ENCODE measurements around the gene AUNIP. TPM values are rescaled to one million over a fixed set of nuclear protein-coding genes. Genes with fewer than 3 reads are reported as not detected.
A peak's percentile ranks its signal among the peaks of the same experiment; 100 is the strongest.

Gene AUNIP
- total RNA-seq = 10 to 100 TPM; 14.1 to 22.5 TPM
- polyA plus RNA-seq (ENCODE audit: insufficient read depth, low read depth, low replicate concordance) = 28.5 TPM
- long read RNA-seq, donor 1, transcript AUNIP-201 (3 exons, 2,116 nt) = major isoform, 5 of 73 reads
- long read RNA-seq, donor 1, partial matches to known transcripts = 28 of 73 reads
- long read RNA-seq, donor 1, other reads (novel, unspliced or antisense) = 40 of 73 reads
- long read RNA-seq, donor 2, transcript AUNIP-201 (3 exons, 2,116 nt) = major isoform, 6 of 11 reads
- long read RNA-seq, donor 2, partial matches to known transcripts = 5 of 11 reads
- long read RNA-seq, donor 2, other reads (novel, unspliced or antisense) = 0 of 11 reads

- Histone ChIP-seq H3K27ac (peak within 1 kb of the TSS; percentile 47 to 82), H3K27me3 (no peaks in the 10 kb centered on the region), H3K9me3 (no peaks in the 10 kb centered on the region), H3K4me1 (peaks cover 3% of the 10 kb centered on the region), H3K4me3 (peak within 1 kb of the TSS; percentile 62 to 66), H3K36me3 (ENCODE audit: low read depth, missing control alignments) (no peaks in the 10 kb centered on the region)
- 3 to 4% methylated on average over 61 to 67 of the region's 77 CpGs for WGBS, 2 donors
- intact Hi-C loops (cut with DNase I; ENCODE audit: low total_unique reads) = no loop called here
- TF ChIP-seq POLR2A (IDR thresholded peaks at IDR 0.05) = no peak
- TF ChIP-seq, protein P1, sequence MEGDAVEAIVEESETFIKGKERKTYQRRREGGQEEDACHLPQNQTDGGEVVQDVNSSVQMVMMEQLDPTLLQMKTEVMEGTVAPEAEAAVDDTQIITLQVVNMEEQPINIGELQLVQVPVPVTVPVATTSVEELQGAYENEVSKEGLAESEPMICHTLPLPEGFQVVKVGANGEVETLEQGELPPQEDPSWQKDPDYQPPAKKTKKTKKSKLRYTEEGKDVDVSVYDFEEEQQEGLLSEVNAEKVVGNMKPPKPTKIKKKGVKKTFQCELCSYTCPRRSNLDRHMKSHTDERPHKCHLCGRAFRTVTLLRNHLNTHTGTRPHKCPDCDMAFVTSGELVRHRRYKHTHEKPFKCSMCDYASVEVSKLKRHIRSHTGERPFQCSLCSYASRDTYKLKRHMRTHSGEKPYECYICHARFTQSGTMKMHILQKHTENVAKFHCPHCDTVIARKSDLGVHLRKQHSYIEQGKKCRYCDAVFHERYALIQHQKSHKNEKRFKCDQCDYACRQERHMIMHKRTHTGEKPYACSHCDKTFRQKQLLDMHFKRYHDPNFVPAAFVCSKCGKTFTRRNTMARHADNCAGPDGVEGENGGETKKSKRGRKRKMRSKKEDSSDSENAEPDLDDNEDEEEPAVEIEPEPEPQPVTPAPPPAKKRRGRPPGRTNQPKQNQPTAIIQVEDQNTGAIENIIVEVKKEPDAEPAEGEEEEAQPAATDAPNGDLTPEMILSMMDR (IDR thresholded peaks at IDR 0.05) = no peak
- DNase-seq = peak; percentile 91
Observed at GRCh38 chr1:25858906-25859789, at the start of gene AUNIP. Gene AUNIP, minus strand, starts transcription at chr1:25859457. Its CDS starts 100 bp downstream, at chr1:25859357.

DNA sequence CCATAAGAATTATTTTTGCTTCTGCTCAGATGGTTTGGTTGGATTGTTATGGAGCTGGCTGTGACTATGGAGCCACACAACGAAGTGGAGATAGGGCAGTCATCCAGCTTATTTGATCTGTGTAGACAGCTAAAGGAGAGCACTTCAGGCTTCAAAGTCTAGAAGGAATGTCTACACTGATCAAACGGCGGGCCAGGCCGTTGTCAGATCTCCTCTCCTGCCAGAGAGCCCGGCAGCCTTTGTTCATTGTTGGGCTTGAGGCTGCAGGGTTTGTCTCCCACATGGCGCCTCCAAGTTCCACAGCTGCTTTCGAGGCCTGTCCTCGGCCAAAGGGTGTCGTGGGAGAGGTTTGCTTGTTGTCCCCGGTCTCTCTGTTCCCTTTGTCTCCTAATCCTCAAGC lies 49.8 kb upstream of the AUNIP start:
- H3K27ac ChIP-seq = no peak overlapping the region
- H3K9me3 ChIP-seq = no peaks in the 10 kb centered on the region
- intact Hi-C loops (cut with DNase I; ENCODE audit: low total_unique reads) = no loop called here
- no peaks in the 10 kb centered on the region for H3K36me3 ChIP-seq (ENCODE audit: low read depth, missing control alignments)
- DNase-seq = no peak
- 41 to 49% methylated on average over 10 of the region's 10 CpGs for WGBS, 2 donors
- TF ChIP-seq POLR2A (IDR thresholded peaks at IDR 0.05) = no peak
- TF ChIP-seq, protein P1 (IDR thresholded peaks at IDR 0.05) = no peak
- H3K4me1 ChIP-seq = peaks cover 10% of the 10 kb centered on the region
- H3K4me3 ChIP-seq = no peak overlapping the region
- H3K27me3 ChIP-seq = no peaks in the 10 kb centered on the region

GRCh38 chr1:25908161-25908560 lies 48.9 kb upstream of the AUNIP start:
- no peaks in the 10 kb centered on the region for H3K27me3 ChIP-seq
- no peaks in the 10 kb centered on the region for H3K36me3 ChIP-seq (ENCODE audit: low read depth, missing control alignments)
- DNase-seq = no peak
- H3K4me1 ChIP-seq = peaks cover 10% of the 10 kb centered on the region
- WGBS, 2 donors = 76 to 78% methylated on average over 1 of the region's 1 CpG
- no peaks in the 10 kb centered on the region for H3K9me3 ChIP-seq
- H3K27ac ChIP-seq = no peak overlapping the region
- intact Hi-C loops (cut with DNase I; ENCODE audit: low total_unique reads) = no loop called here
- no peak for TF ChIP-seq POLR2A (IDR thresholded peaks at IDR 0.05)
- TF ChIP-seq, protein P1 (IDR thresholded peaks at IDR 0.05) = no peak
- H3K4me3 ChIP-seq = no peak overlapping the region

DNA sequence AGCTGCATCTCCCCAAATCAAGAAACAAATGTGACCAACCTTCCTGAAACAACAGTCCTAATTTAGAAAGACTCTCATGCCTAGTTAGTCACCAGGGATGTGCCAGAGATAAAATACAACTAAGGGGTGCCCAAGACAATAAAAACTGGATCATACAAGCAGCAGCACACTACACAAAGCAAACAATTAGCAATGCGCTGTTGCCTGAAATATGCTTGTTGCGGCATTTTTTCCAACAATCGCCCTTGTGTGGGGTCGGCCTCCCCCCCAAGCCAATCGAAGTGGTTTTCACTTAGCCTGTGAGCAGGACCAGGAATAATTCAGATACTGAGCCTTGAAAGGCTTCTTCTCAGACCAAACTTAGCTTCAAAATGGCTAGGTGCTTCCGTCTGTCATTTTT lies 48.3 kb upstream of the AUNIP start:
- no peak for DNase-seq
- H3K4me3 ChIP-seq = peak overlapping the region in 1 of 2 donors; percentile 82
- intact Hi-C loops (cut with DNase I; ENCODE audit: low total_unique reads) = no loop called here
- H3K4me1 ChIP-seq = peaks cover 10% of the 10 kb centered on the region
- H3K9me3 ChIP-seq = no peaks in the 10 kb centered on the region
- no peaks in the 10 kb centered on the region for H3K27me3 ChIP-seq
- WGBS, 2 donors = 68 to 84% methylated on average over 6 of the region's 6 CpGs
- TF ChIP-seq, protein P1 (IDR thresholded peaks at IDR 0.05) = no peak
- TF ChIP-seq POLR2A (IDR thresholded peaks at IDR 0.05) = no peak
- H3K27ac ChIP-seq = no peak overlapping the region
- H3K36me3 ChIP-seq (ENCODE audit: low read depth, missing control alignments) = no peaks in the 10 kb centered on the region
